Vagina (tissue), 2 donors: ENCODE results near the gene NME1. TPM values are rescaled to one million over a fixed set of nuclear protein-coding genes. Genes with fewer than 3 reads are reported as not detected.

Experiments used
- DNase-seq, 2 donors: peaks; one replicate each; pipeline ENCODE4 v3.0.0-alpha.2; 2017; ENCODE audit errors: extremely low spot score in 2 of 2
- H3K27ac ChIP-seq: fragments of 200-600 bp; sonication (generic); one replicate; pipeline ENCODE4 v1.5.1; 2019
- H3K27me3 ChIP-seq: fragments of 200-600 bp; sonication (generic); one replicate; pipeline ENCODE4 v1.5.1; 2019
- H3K36me3 ChIP-seq, 2 donors: fragments of 200-600 bp; sonication (generic); one replicate each; pipeline ENCODE4 v1.5.1; 2017 to 2019
- H3K4me1 ChIP-seq: fragments of 200-600 bp; sonication (generic); one replicate; pipeline ENCODE4 v1.5.1; 2019
- H3K4me3 ChIP-seq, 2 donors: fragments of 200-600 bp; sonication (generic); 1 replicate in 1 of 2; 2 replicates in 1 of 2; pipeline ENCODE4 v1.5.1; 2016 to 2019
- H3K9me3 ChIP-seq: fragments of 200-600 bp; sonication (generic); one replicate; pipeline ENCODE4 v1.5.1; 2019
- CTCF ChIP-seq, 3 experiments: fragments of 450-650 bp in 2 of 3; fragments of 200-600 bp in 1 of 3; sonication (generic) in 1 of 3; IDR thresholded peaks; one replicate each; pipeline ENCODE4 v1.5.1; 2017 to 2019; ENCODE audit warnings: antibody characterized with exemption in 3 of 3, mild to moderate bottlenecking in 2 of 3, moderate library complexity in 2 of 3
- POLR2A ChIP-seq, 2 donors: fragments of 450-650 bp; IDR thresholded peaks; one replicate each; pipeline ENCODE4 v1.6.1; 2017; ENCODE audit warnings: antibody characterized with exemption in 2 of 2, mild to moderate bottlenecking in 2 of 2, moderate library complexity in 2 of 2
- POLR2AphosphoS5 ChIP-seq, 2 donors: sonication (generic); formaldehyde crosslinking; IDR thresholded peaks; one replicate each; pipeline ENCODE4 v1.9.0; 2017; ENCODE audit warnings: antibody characterized with exemption in 2 of 2, mild to moderate bottlenecking in 2 of 2, low read depth in 1 of 2; ENCODE audit not compliant: insufficient read depth in 1 of 2
- intact Hi-C: fragments of 100-400 bp; cut with DNase I; formaldehyde crosslinking; loops from one replicate; pipeline ENCODE4 v1.15.1; 2023
- total RNA-seq: library from RNA; depleted of rRNA; stranded (reverse); fragments of >200 nt; gene quantifications from one replicate; pipeline ENCODE4 v1.2.3, GENCODE V29; 2016

Gene NME1
- total RNA-seq, 1 donor from 2014 or later = 50.8 TPM

- no peaks in the 10 kb centered on the region for H3K27me3 ChIP-seq
- no peaks in the 10 kb centered on the region for H3K9me3 ChIP-seq
- peaks cover 0 to 15% of the 10 kb centered on the region in 2 donors for H3K36me3 ChIP-seq
- intact Hi-C loops = no loop called here
- peak in 1 of 2 donors; percentile 18 for DNase-seq
- peaks cover 9% of the 10 kb centered on the region for H3K4me1 ChIP-seq
- TF ChIP-seq CTCF (IDR thresholded peaks at IDR 0.05) = no peak
- TF ChIP-seq POLR2A (IDR thresholded peaks at IDR 0.05) = no peak
- TF ChIP-seq POLR2AphosphoS5 (IDR thresholded peaks at IDR 0.05; ENCODE audit: insufficient read depth in 1 of 2, low read depth in 1 of 2) = no peak
- H3K4me3 ChIP-seq = no peak overlapping the region
- H3K27ac ChIP-seq = no peak overlapping the region
Observed at GRCh38 chr17:51180486-51180885, 27.1 kb downstream of the NME1 start.

- H3K36me3 ChIP-seq = peaks cover 0 to 19% of the 10 kb centered on the region in 2 donors
- no peak for TF ChIP-seq POLR2A (IDR thresholded peaks at IDR 0.05)
- no peak for TF ChIP-seq POLR2AphosphoS5 (IDR thresholded peaks at IDR 0.05; ENCODE audit: insufficient read depth in 1 of 2, low read depth in 1 of 2)
- TF ChIP-seq CTCF (IDR thresholded peaks at IDR 0.05) = no peak
- intact Hi-C loops = no loop called here
Observed at GRCh38 chr17:51184124-51184523, 30.8 kb downstream of the NME1 start.

GRCh38 chr17:51185763-51186332 is 32.5 kb downstream of the NME1 start:
- Histone ChIP-seq H3K4me1 (no peaks in the 10 kb centered on the region), H3K9me3 (no peaks in the 10 kb centered on the region), H3K4me3 (no peak overlapping the region), H3K27ac (no peak overlapping the region), H3K27me3 (no peaks in the 10 kb centered on the region), H3K36me3 (peaks cover 0 to 26% of the 10 kb centered on the region in 2 donors)
- no peak for TF ChIP-seq POLR2AphosphoS5 (IDR thresholded peaks at IDR 0.05; ENCODE audit: insufficient read depth in 1 of 2, low read depth in 1 of 2)
- DNase-seq = peak in 1 of 2 donors; percentile 16
- intact Hi-C loops = no loop called here

More at GRCh38 chr17:51184124-51184523, 30.8 kb downstream of the NME1 start:
- Histone ChIP-seq H3K27ac (no peak overlapping the region), H3K27me3 (no peaks in the 10 kb centered on the region), H3K9me3 (no peaks in the 10 kb centered on the region), H3K4me1 (peaks cover 9% of the 10 kb centered on the region), H3K4me3 (no peak overlapping the region)
- no peak for DNase-seq

- DNase-seq = peak in 1 of 2 donors; percentile 10
- intact Hi-C loops = no loop called here
- H3K4me1 ChIP-seq = no peaks in the 10 kb centered on the region
- H3K36me3 ChIP-seq = peaks cover 0 to 44% of the 10 kb centered on the region in 2 donors
- H3K9me3 ChIP-seq = no peaks in the 10 kb centered on the region
- H3K4me3 ChIP-seq = no peak overlapping the region
- no peak overlapping the region for H3K27ac ChIP-seq
- H3K27me3 ChIP-seq = no peaks in the 10 kb centered on the region
- TF ChIP-seq POLR2A (IDR thresholded peaks at IDR 0.05) (no peak), POLR2AphosphoS5 (IDR thresholded peaks at IDR 0.05; ENCODE audit: insufficient read depth in 1 of 2, low read depth in 1 of 2) (no peak), CTCF (IDR thresholded peaks at IDR 0.05) (no peak)
Observed at GRCh38 chr17:51188271-51188833, 35.0 kb downstream of the NME1 start.

- Histone ChIP-seq H3K27me3 (no peaks in the 10 kb centered on the region), H3K36me3 (peaks cover 0 to 44% of the 10 kb centered on the region in 2 donors), H3K9me3 (no peaks in the 10 kb centered on the region), H3K4me1 (no peaks in the 10 kb centered on the region), H3K4me3 (no peak overlapping the region), H3K27ac (no peak overlapping the region)
- no peak for DNase-seq
- TF ChIP-seq CTCF (IDR thresholded peaks at IDR 0.05) = no peak
- TF ChIP-seq POLR2A (IDR thresholded peaks at IDR 0.05) = no peak
- no peak for TF ChIP-seq POLR2AphosphoS5 (IDR thresholded peaks at IDR 0.05; ENCODE audit: insufficient read depth in 1 of 2, low read depth in 1 of 2)
- intact Hi-C loops = no loop called here
Observed at GRCh38 chr17:51189162-51189561, 35.8 kb downstream of the NME1 start.
